Activated T-cell treated with anti-CD3 and anti-CD28 coated beads, Interleukin-2, amount 50 U/mL, for 72 hours (primary cell): Measurements from ENCODE around the gene ZNF579. TPM values are rescaled to one million over a fixed set of nuclear protein-coding genes. Genes with fewer than 3 reads are reported as not detected.
A peak's percentile ranks its signal among the peaks of the same experiment; 100 is the strongest.

Experiments used
- ATAC-seq, 2 donors: fragments of 150-1000 bp; cut with Tn5 transposase; replicated peaks in 1 of 2; 2 replicates each; pipeline ENCODE4 v1.10.0; 2021; ENCODE audit warnings: moderate library complexity in 2 of 2, mild to moderate bottlenecking in 1 of 2
- DNase-seq, 2 donors: peaks; one replicate each; pipeline ENCODE4 v3.0.0; 2021 to 2022; ENCODE audit warnings: mixed read lengths in 1 of 2
- H3K27ac Mint-ChIP-seq: one replicate; pipeline ENCODE4 v1.8.0; 2022; ENCODE audit warnings: mild to moderate bottlenecking, moderate library complexity, mixed read lengths
- H3K27me3 Mint-ChIP-seq: one replicate; pipeline ENCODE4 v1.8.0; 2022; ENCODE audit warnings: low read depth, mixed read lengths
- H3K36me3 Mint-ChIP-seq, 2 donors: one replicate each; pipeline ENCODE4 v1.8.0; 2022; ENCODE audit warnings: mixed read lengths in 2 of 2, mild to moderate bottlenecking in 1 of 2; ENCODE audit not compliant: insufficient read depth in 2 of 2
- H3K4me1 Mint-ChIP-seq: one replicate; pipeline ENCODE4 v1.8.0; 2022; ENCODE audit warnings: low read depth, mixed read lengths
- H3K4me3 Mint-ChIP-seq, 2 donors: one replicate each; pipeline ENCODE4 v1.8.0; 2022; ENCODE audit warnings: mild to moderate bottlenecking in 2 of 2, mixed read lengths in 2 of 2, moderate library complexity in 2 of 2
- H3K9me3 Mint-ChIP-seq, 2 donors: one replicate each; pipeline ENCODE4 v1.8.0; 2022; ENCODE audit warnings: mixed read lengths in 2 of 2
- total RNA-seq, 2 donors: library from RNA; stranded (reverse); gene quantifications; one replicate each; pipeline ENCODE4 v1.2.3, GENCODE V29; 2022

ZNF579 gene
- total RNA-seq, 2 donors from 2014 or later: 9.3 to 9.4 TPM

GRCh38 chr19:55618426-55618825 lies 37.8 kb upstream of the ZNF579 start:
- Mint-ChIP-seq H3K4me3 (no peak overlapping the region), H3K27me3 (no peaks in the 10 kb centered on the region), H3K4me1 (peaks cover 22% of the 10 kb centered on the region), H3K36me3 (peaks cover 0 to 16% of the 10 kb centered on the region in 2 donors), H3K27ac (no peak overlapping the region), H3K9me3 (no peaks in the 10 kb centered on the region)
- DNase-seq: no peak
- ATAC-seq: no peak

GRCh38 chr19:55617426-55617825 lies 36.8 kb upstream of the ZNF579 start:
- Mint-ChIP-seq H3K4me3 (no peak overlapping the region), H3K9me3 (no peaks in the 10 kb centered on the region), H3K4me1 (peaks cover 18% of the 10 kb centered on the region), H3K27ac (no peak overlapping the region), H3K36me3 (peaks cover 2 to 19% of the 10 kb centered on the region in 2 donors), H3K27me3 (no peaks in the 10 kb centered on the region)
- DNase-seq (no peak), ATAC-seq (no peak)

GRCh38 chr19:55616395-55616875 lies 35.8 kb upstream of the ZNF579 start:
- H3K36me3 Mint-ChIP-seq: peaks cover 2 to 19% of the 10 kb centered on the region in 2 donors
- H3K4me1 Mint-ChIP-seq: peaks cover 24% of the 10 kb centered on the region
- no peak overlapping the region for H3K4me3 Mint-ChIP-seq
- ATAC-seq: no peak
- no peak for DNase-seq
- H3K27me3 Mint-ChIP-seq: no peaks in the 10 kb centered on the region
- H3K27ac Mint-ChIP-seq: no peak overlapping the region
- H3K9me3 Mint-ChIP-seq: no peaks in the 10 kb centered on the region

GRCh38 chr19:55615543-55616394 lies 35.1 kb upstream of the ZNF579 start:
- no peak for ATAC-seq
- no peak overlapping the region for H3K4me3 Mint-ChIP-seq
- H3K4me1 Mint-ChIP-seq: peaks cover 25% of the 10 kb centered on the region
- H3K27me3 Mint-ChIP-seq: no peaks in the 10 kb centered on the region
- no peak overlapping the region for H3K27ac Mint-ChIP-seq
- peaks cover 2 to 19% of the 10 kb centered on the region in 2 donors for H3K36me3 Mint-ChIP-seq
- no peak for DNase-seq
- H3K9me3 Mint-ChIP-seq: no peaks in the 10 kb centered on the region

- peaks cover 5 to 15% of the 10 kb centered on the region in 2 donors for H3K36me3 Mint-ChIP-seq
Measured at GRCh38 chr19:55614711-55615542, 34.3 kb upstream of the ZNF579 start.

GRCh38 chr19:55613930-55614710 lies 33.5 kb upstream of the ZNF579 start:
- no peaks in the 10 kb centered on the region for H3K9me3 Mint-ChIP-seq
- no peak overlapping the region for H3K27ac Mint-ChIP-seq
- H3K27me3 Mint-ChIP-seq: no peaks in the 10 kb centered on the region
- ATAC-seq: no peak
- H3K4me3 Mint-ChIP-seq: no peak overlapping the region
- no peak for DNase-seq
- peaks cover 8 to 9% of the 10 kb centered on the region in 2 donors for H3K36me3 Mint-ChIP-seq
- peaks cover 10% of the 10 kb centered on the region for H3K4me1 Mint-ChIP-seq

More at GRCh38 chr19:55614711-55615542, 34.3 kb upstream of the ZNF579 start:
- Mint-ChIP-seq H3K27ac (no peak overlapping the region), H3K9me3 (no peaks in the 10 kb centered on the region), H3K4me1 (peaks cover 16% of the 10 kb centered on the region), H3K4me3 (no peak overlapping the region), H3K27me3 (no peaks in the 10 kb centered on the region)
- no peak for DNase-seq
- no peak for ATAC-seq

GRCh38 chr19:55613396-55613795 lies 32.7 kb upstream of the ZNF579 start:
- Mint-ChIP-seq H3K36me3 (peaks cover 8 to 9% of the 10 kb centered on the region in 2 donors), H3K4me1 (peaks cover 10% of the 10 kb centered on the region), H3K9me3 (no peaks in the 10 kb centered on the region), H3K4me3 (no peak overlapping the region), H3K27me3 (no peaks in the 10 kb centered on the region), H3K27ac (no peak overlapping the region)
- ATAC-seq: no peak
- no peak for DNase-seq

- H3K4me3 Mint-ChIP-seq: no peak overlapping the region
- no peak for DNase-seq
- no peaks in the 10 kb centered on the region for H3K9me3 Mint-ChIP-seq
- H3K27me3 Mint-ChIP-seq: no peaks in the 10 kb centered on the region
- ATAC-seq: no peak
- H3K4me1 Mint-ChIP-seq: peaks cover 21% of the 10 kb centered on the region
- H3K36me3 Mint-ChIP-seq: peaks cover 6 to 12% of the 10 kb centered on the region in 2 donors
- peak overlapping the region; percentile 89 for H3K27ac Mint-ChIP-seq
Measured at GRCh38 chr19:55611983-55612645, 31.5 kb upstream of the ZNF579 start.

GRCh38 chr19:55611300-55611982 lies 30.8 kb upstream of the ZNF579 start:
- Mint-ChIP-seq H3K4me1 (peaks cover 28% of the 10 kb centered on the region), H3K4me3 (no peak overlapping the region)
- no peak for ATAC-seq

GRCh38 chr19:55609326-55609725 lies 28.7 kb upstream of the ZNF579 start:
- DNase-seq (no peak), ATAC-seq (no peak)
- Mint-ChIP-seq H3K27ac (no peak overlapping the region), H3K9me3 (no peaks in the 10 kb centered on the region), H3K36me3 (peaks cover 15 to 16% of the 10 kb centered on the region in 2 donors), H3K27me3 (no peaks in the 10 kb centered on the region), H3K4me1 (peaks cover 42% of the 10 kb centered on the region), H3K4me3 (no peak overlapping the region)

More at GRCh38 chr19:55611300-55611982, 30.8 kb upstream of the ZNF579 start:
- Mint-ChIP-seq H3K36me3 (peaks cover 10 to 12% of the 10 kb centered on the region in 2 donors), H3K27ac (peak overlapping the region; percentile 9), H3K27me3 (no peaks in the 10 kb centered on the region), H3K9me3 (no peaks in the 10 kb centered on the region)
- DNase-seq: no peak

- peaks cover 14 to 16% of the 10 kb centered on the region in 2 donors for H3K36me3 Mint-ChIP-seq
- peak overlapping the region; percentile 96 for H3K4me3 Mint-ChIP-seq
- no peak for DNase-seq
- H3K9me3 Mint-ChIP-seq: no peaks in the 10 kb centered on the region
- peak overlapping the region; percentile 92 for H3K27ac Mint-ChIP-seq
- no peaks in the 10 kb centered on the region for H3K27me3 Mint-ChIP-seq
- ATAC-seq: no peak
- peaks cover 50% of the 10 kb centered on the region for H3K4me1 Mint-ChIP-seq
Measured at GRCh38 chr19:55606817-55607216, 26.2 kb upstream of the ZNF579 start.

- Mint-ChIP-seq H3K9me3 (no peaks in the 10 kb centered on the region), H3K4me1 (peaks cover 50% of the 10 kb centered on the region)
Measured at GRCh38 chr19:55606471-55606787, 25.8 kb upstream of the ZNF579 start.

More at GRCh38 chr19:55606471-55606787, 25.8 kb upstream of the ZNF579 start:
- Mint-ChIP-seq H3K36me3 (peaks cover 14 to 16% of the 10 kb centered on the region in 2 donors), H3K4me3 (peak overlapping the region; percentile 96), H3K27ac (peak overlapping the region; percentile 92), H3K27me3 (no peaks in the 10 kb centered on the region)
- no peak for DNase-seq
- ATAC-seq: no peak
